Suprapubic skin (tissue), 4 donors: Measurements from ENCODE around the gene CUEDC2. TPM values are rescaled to one million over a fixed set of nuclear protein-coding genes. Genes with fewer than 3 reads are reported as not detected.
A peak's percentile ranks its signal among the peaks of the same experiment; 100 is the strongest.

ENCODE experiments used
- DNase-seq, 2 donors: peaks; one replicate each; pipeline ENCODE4 v3.0.0-alpha.2; 2019; ENCODE audit warnings: low spot score in 2 of 2
- H3K27ac ChIP-seq: fragments of 200-600 bp; sonication (generic); one replicate; pipeline ENCODE4 v1.5.1; 2019
- H3K27me3 ChIP-seq: fragments of 200-600 bp; sonication (generic); one replicate; pipeline ENCODE4 v1.5.1; 2019
- H3K36me3 ChIP-seq: fragments of 200-600 bp; sonication (generic); one replicate; pipeline ENCODE4 v1.5.1; 2019
- H3K4me1 ChIP-seq: fragments of 200-600 bp; sonication (generic); one replicate; pipeline ENCODE4 v1.5.1; 2019
- H3K4me3 ChIP-seq: fragments of 200-600 bp; sonication (generic); one replicate; pipeline ENCODE4 v1.5.1; 2019; ENCODE audit warnings: mild to moderate bottlenecking
- H3K9me3 ChIP-seq: fragments of 200-600 bp; sonication (generic); one replicate; pipeline ENCODE4 v1.5.1; 2019
- EP300 ChIP-seq: sonication (generic); formaldehyde crosslinking; IDR thresholded peaks from one replicate; pipeline ENCODE4 v1.6.1; 2017; ENCODE audit warnings: antibody characterized with exemption
- POLR2A ChIP-seq, 2 donors: fragments of 450-650 bp; IDR thresholded peaks; one replicate each; pipeline ENCODE4 v1.6.1; 2017; ENCODE audit warnings: antibody characterized with exemption in 2 of 2, mild to moderate bottlenecking in 2 of 2, moderate library complexity in 2 of 2
- POLR2AphosphoS5 ChIP-seq, 3 donors: sonication (generic); formaldehyde crosslinking; IDR thresholded peaks; one replicate each; pipeline ENCODE4 v1.6.1; 2017; ENCODE audit warnings: antibody characterized with exemption in 3 of 3
- WGBS: methylation state at CpG from one replicate; pipeline ENCODE4 v1.1.5; 2018; 5-methylcytosine and 5-hydroxymethylcytosine counted together
- total RNA-seq, 4 donors: library from RNA; depleted of rRNA; stranded (reverse); fragments of >200 nt; gene quantifications; one replicate each; pipeline ENCODE4 v1.1.0, GENCODE V29; 2016
- TF ChIP-seq, protein P1 (sequence below), 2 donors: fragments of 200-600 bp in 1 of 2; fragments of 450-650 bp in 1 of 2; sonication (generic) in 1 of 2; IDR thresholded peaks; one replicate each; pipeline ENCODE4 v1.5.1; 2016 to 2019; ENCODE audit warnings: antibody characterized with exemption in 2 of 2, mild to moderate bottlenecking in 1 of 2, moderate library complexity in 1 of 2

The CUEDC2 gene
- total RNA-seq, 4 donors from 2014 or later: 25.0 to 61.2 (median 40.2) TPM

DNA sequence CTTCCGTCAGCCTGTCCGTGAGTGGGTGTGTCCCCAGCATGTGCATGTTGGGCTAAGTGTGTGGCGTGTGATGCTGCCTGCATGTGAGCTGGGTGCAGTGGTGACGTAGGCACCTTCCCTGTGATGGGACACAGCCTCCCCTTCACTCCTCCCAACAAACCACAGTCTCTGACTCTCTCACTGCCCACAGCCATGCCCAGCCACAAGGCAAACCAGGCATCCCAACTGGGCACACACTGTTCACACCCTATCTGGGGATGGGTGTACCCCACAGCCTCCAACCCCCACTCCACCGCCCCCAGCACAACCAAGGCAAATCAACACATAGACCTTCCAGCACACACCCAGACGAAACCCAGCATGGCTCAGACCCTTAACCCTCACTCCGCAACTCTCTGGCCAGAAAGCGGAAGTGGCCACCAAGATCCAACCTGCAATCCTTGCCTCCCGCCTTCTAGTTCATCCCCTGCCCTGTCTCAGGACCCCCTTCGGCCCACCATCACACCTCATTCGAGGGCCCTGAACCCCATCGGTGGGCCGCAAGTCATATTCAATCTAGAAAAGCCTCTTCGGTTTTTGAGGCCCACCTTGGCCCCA is 24.1 kb downstream of the CUEDC2 start:
- Histone ChIP-seq H3K4me3 (peak overlapping the region; percentile 54), H3K27me3 (peaks cover 56% of the 10 kb centered on the region), H3K27ac (no peak overlapping the region), H3K36me3 (no peaks in the 10 kb centered on the region), H3K9me3 (no peaks in the 10 kb centered on the region), H3K4me1 (peaks cover 24% of the 10 kb centered on the region)
- DNase-seq: peak in 1 of 2 donors; percentile 52
- 45% methylated on average over 11 of the region's 14 CpGs for WGBS
- TF ChIP-seq POLR2A (IDR thresholded peaks at IDR 0.05) (no peak), EP300 (peak; percentile 69)
- TF ChIP-seq, protein P1, sequence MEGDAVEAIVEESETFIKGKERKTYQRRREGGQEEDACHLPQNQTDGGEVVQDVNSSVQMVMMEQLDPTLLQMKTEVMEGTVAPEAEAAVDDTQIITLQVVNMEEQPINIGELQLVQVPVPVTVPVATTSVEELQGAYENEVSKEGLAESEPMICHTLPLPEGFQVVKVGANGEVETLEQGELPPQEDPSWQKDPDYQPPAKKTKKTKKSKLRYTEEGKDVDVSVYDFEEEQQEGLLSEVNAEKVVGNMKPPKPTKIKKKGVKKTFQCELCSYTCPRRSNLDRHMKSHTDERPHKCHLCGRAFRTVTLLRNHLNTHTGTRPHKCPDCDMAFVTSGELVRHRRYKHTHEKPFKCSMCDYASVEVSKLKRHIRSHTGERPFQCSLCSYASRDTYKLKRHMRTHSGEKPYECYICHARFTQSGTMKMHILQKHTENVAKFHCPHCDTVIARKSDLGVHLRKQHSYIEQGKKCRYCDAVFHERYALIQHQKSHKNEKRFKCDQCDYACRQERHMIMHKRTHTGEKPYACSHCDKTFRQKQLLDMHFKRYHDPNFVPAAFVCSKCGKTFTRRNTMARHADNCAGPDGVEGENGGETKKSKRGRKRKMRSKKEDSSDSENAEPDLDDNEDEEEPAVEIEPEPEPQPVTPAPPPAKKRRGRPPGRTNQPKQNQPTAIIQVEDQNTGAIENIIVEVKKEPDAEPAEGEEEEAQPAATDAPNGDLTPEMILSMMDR (IDR thresholded peaks at IDR 0.05): no peak

DNA sequence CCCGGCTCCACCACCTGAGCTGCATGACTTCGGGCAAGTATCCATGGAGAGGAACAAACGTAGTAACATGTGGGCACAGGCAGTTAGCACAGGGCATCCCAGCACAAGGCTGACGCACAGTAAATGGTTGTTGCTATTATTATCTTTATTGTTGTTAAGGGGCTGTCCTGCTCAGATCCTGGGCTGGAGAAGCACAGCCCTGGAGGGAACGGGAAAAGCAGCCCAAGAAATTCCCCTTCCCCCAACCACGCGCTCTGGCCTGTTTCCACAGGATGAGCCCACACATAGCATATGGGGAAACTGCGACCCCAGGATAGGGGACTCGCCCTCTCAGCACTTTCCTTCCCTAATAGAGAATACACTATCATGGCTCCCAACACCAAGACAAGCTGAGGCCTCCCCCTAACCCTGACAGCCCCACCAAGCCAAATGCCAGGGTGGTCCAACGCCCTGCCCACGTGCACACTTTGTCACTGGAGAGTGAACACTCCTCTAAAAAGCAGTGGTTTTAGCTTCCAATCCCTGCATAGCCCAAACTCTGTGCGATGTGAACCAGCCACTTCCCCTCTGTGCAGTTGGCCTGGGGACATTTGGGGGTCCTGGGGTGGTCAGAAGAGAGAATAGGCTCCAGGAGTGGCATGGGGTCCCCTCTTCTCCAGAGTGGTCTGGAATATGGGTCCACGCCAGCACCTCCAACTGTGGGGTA is 24.8 kb downstream of the CUEDC2 start:
- no peak overlapping the region for H3K27ac ChIP-seq
- no peaks in the 10 kb centered on the region for H3K9me3 ChIP-seq
- no peak overlapping the region for H3K4me3 ChIP-seq
- DNase-seq: no peak
- 59% methylated on average over 13 of the region's 13 CpGs for WGBS
- TF ChIP-seq POLR2A (IDR thresholded peaks at IDR 0.05): no peak
- no peak for TF ChIP-seq POLR2AphosphoS5 (IDR thresholded peaks at IDR 0.05)
- TF ChIP-seq EP300: peak; percentile 78
- TF ChIP-seq, protein P1 (IDR thresholded peaks at IDR 0.05): no peak
- peaks cover 4% of the 10 kb centered on the region for H3K36me3 ChIP-seq
- H3K4me1 ChIP-seq: peaks cover 24% of the 10 kb centered on the region
- peaks cover 50% of the 10 kb centered on the region for H3K27me3 ChIP-seq

DNA sequence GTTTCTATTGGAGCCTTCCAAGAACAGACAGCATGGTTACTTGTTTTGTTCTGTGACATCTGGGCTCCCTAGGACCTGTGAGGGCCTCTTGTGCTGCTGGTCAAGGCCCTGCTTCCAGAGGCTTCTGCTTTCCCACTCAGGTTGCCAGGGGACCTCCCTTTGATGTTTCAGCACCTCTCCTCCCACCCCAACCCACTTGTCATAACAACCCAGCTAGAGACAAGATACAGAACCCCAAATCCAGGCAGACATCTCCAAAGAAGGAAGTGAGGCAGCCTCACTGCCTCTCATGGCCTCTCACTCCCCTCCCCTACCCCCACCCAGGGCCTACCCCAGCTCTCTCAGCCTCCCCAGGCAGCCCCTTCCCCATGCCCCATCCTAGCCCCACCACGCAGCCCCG is 25.6 kb downstream of the CUEDC2 start:
- DNase-seq: no peak
- H3K27me3 ChIP-seq: peaks cover 42% of the 10 kb centered on the region
- peaks cover 11% of the 10 kb centered on the region for H3K36me3 ChIP-seq
- 94% methylated on average over 2 of the region's 2 CpGs for WGBS
- H3K9me3 ChIP-seq: no peaks in the 10 kb centered on the region
- no peak overlapping the region for H3K27ac ChIP-seq
- TF ChIP-seq POLR2A (IDR thresholded peaks at IDR 0.05) (no peak), POLR2AphosphoS5 (IDR thresholded peaks at IDR 0.05) (no peak), EP300 (no peak)
- TF ChIP-seq, protein P1 (IDR thresholded peaks at IDR 0.05): no peak
- H3K4me3 ChIP-seq: no peak overlapping the region
- peaks cover 29% of the 10 kb centered on the region for H3K4me1 ChIP-seq

DNA sequence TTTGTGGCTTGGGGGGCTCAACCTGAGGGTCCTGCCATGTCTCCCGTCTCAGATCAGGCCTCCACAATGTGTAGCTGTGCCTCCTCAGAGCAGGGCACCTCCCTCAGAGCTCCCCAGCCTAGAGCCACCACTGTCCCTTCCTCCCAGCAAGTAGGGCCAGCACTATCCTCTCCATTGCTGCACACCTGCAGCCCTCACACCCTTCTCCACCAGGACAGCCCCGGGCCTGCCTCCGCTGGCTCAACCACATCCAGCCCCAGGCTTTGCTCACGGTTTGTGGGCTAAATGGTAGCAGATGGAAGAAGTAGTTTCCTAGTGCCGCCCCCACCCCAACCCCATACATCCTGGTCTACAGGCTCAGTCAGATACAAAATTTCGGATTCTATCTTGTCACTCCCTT is 26.7 kb downstream of the CUEDC2 start:
- Histone ChIP-seq H3K27ac (no peak overlapping the region), H3K27me3 (peaks cover 30% of the 10 kb centered on the region), H3K36me3 (peaks cover 21% of the 10 kb centered on the region), H3K4me3 (no peak overlapping the region), H3K4me1 (peaks cover 35% of the 10 kb centered on the region), H3K9me3 (no peaks in the 10 kb centered on the region)
- no peak for TF ChIP-seq POLR2A (IDR thresholded peaks at IDR 0.05)
- TF ChIP-seq EP300: no peak
- TF ChIP-seq POLR2AphosphoS5 (IDR thresholded peaks at IDR 0.05): no peak
- TF ChIP-seq, protein P1 (IDR thresholded peaks at IDR 0.05): no peak
- no peak for DNase-seq
- 55% methylated on average over 6 of the region's 6 CpGs for WGBS

DNA sequence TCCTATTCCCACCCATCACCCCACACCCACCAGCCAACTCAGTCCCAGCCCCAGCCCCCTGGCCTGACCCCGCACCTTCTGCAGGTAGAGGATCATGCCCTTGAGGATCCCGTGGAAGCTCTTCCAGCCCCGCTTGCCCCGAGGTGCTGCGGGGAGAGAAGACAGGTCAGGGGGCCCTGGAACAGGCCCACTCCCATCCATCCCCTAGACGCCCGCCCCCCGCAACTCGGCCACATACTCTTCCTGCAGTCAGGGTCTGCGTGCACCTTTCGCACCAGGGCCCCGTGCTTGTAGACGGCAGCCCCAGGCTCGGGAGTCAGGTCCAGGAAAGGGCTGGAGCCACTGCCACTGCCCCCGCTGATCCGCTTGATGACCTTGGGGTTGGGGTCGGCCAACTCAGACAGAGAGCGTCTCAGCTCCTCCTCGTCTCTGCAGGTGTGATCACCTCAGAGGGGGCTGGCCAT is 27.2 kb downstream of the CUEDC2 start:
- Histone ChIP-seq H3K4me3 (no peak overlapping the region), H3K9me3 (no peaks in the 10 kb centered on the region), H3K27ac (no peak overlapping the region), H3K27me3 (peaks cover 25% of the 10 kb centered on the region), H3K4me1 (peaks cover 34% of the 10 kb centered on the region), H3K36me3 (peaks cover 21% of the 10 kb centered on the region)
- no peak for DNase-seq
- no peak for TF ChIP-seq POLR2A (IDR thresholded peaks at IDR 0.05)
- TF ChIP-seq POLR2AphosphoS5 (IDR thresholded peaks at IDR 0.05): no peak
- TF ChIP-seq, protein P1 (IDR thresholded peaks at IDR 0.05): no peak
- no peak for TF ChIP-seq EP300
- 81% methylated on average over 19 of the region's 19 CpGs for WGBS
